Measurements from ENCODE around the gene AHRR.

DNA sequence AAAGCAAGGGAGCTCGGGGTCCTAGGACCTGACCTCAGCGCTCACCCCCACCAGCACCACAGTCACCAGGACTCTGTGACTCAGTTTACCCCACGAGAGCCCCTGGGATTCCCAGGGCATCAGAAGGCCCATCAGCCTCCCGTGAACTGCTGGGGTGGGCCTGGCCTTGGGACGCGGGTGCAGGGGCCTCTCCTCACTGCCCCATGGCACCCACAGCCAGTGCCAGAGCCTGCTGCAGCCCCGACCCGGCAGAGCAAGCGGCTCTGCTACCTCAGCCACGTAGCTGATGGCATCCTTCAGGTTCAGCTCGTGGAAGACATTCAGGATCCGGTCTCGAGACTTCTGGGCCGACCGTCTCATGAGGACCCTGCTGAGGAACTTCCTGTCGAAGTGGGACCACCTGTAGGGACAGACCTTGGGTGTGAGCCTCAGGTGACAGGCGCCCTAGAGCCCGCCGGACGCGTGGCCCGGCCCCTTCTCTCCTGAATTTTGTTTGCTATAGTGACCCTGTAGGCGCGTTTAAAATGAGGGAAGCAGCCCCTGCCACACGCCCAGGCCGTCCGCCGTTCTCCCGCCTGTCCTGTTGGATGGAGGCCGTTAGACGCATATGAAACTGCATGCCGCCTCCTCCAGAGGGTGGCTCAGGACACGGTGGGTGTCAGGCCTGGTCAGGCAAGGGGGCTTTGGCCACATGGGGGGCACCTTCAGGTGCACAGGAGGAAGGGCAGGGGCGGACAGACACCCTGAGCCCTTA is 158.2 kb downstream of the AHRR start:
- TF ChIP-seq, protein P1, sequence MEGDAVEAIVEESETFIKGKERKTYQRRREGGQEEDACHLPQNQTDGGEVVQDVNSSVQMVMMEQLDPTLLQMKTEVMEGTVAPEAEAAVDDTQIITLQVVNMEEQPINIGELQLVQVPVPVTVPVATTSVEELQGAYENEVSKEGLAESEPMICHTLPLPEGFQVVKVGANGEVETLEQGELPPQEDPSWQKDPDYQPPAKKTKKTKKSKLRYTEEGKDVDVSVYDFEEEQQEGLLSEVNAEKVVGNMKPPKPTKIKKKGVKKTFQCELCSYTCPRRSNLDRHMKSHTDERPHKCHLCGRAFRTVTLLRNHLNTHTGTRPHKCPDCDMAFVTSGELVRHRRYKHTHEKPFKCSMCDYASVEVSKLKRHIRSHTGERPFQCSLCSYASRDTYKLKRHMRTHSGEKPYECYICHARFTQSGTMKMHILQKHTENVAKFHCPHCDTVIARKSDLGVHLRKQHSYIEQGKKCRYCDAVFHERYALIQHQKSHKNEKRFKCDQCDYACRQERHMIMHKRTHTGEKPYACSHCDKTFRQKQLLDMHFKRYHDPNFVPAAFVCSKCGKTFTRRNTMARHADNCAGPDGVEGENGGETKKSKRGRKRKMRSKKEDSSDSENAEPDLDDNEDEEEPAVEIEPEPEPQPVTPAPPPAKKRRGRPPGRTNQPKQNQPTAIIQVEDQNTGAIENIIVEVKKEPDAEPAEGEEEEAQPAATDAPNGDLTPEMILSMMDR (IDR thresholded peaks at IDR 0.05), result no peak
- TF ChIP-seq POLR2A (IDR thresholded peaks at IDR 0.05), result no peak
